Islet precursor cell (in vitro differentiated cells): ENCODE data around the gene FOXL1.

Experiments used
- DNase-seq: peaks from one replicate; pipeline ENCODE4 v3.0.0-alpha.2; 2018

The FOXL1 gene

DNA sequence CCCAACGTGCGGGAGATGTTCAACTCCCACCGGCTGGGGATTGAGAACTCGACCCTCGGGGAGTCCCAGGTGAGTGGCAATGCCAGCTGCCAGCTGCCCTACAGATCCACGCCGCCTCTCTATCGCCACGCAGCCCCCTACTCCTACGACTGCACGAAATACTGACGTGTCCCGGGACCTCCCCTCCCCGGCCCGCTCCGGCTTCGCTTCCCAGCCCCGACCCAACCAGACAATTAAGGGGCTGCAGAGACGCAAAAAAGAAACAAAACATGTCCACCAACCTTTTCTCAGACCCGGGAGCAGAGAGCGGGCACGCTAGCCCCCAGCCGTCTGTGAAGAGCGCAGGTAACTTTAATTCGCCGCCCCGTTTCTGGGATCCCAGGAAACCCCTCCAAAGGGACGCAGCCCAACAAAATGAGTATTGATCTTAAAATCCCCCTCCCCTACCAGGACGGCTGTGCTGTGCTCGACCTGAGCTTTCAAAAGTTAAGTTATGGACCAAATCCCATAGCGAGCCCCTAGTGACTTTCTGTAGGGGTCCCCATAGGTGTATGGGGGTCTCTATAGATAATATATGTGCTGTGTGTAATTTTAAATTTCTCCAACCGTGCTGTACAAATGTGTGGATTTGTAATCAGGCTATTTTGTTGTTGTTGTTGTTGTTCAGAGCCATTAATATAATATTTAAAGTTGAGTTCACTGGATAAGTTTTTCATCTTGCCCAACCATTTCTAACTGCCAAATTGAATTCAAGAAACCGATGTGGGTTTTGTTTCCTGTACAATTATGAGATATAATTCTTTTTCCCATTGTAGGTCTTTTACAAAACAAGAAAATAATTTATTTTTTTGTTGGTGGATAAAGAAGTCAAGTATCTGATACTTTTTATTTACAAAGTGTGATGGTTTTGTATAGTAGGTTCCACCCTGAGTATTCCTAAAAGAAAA lies 9.4 kb upstream of the FOXL1 start:
- DNase-seq: no peak

DNA sequence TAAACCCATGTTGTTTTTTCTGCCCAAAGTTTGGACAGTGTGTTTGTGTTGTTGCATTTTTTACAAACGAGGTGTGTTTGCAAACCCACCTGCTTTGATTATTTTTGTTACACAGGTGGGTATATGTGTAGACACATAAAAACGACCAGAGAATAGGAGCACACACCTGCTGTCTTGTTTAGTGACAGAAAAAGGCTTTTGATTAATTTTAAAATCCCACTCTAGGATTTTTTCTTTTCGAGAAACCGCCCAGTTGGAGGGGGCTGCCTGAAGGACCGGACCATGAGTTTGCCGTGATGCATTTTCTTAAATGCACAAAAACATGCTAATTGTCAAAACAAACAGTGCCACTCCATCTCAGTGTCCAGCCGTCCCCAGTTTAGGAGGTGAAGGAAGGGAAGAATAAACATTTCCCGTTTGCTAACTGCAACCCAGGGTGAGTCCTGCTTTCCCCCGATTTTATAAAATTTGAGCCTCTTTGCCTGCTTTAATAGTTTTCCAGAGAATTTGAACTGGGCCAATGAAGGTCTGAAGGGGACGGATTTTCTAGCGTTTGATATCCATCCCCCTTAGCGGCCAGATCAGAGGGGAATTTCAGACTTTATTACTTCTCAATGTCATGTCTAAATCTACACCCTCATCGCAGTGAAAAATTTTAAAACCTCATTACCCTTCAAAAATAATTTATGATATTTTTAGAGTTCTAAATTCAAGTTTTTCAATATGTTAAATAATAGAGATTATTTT lies 8.5 kb upstream of the FOXL1 start:
- DNase-seq: no peak

DNA sequence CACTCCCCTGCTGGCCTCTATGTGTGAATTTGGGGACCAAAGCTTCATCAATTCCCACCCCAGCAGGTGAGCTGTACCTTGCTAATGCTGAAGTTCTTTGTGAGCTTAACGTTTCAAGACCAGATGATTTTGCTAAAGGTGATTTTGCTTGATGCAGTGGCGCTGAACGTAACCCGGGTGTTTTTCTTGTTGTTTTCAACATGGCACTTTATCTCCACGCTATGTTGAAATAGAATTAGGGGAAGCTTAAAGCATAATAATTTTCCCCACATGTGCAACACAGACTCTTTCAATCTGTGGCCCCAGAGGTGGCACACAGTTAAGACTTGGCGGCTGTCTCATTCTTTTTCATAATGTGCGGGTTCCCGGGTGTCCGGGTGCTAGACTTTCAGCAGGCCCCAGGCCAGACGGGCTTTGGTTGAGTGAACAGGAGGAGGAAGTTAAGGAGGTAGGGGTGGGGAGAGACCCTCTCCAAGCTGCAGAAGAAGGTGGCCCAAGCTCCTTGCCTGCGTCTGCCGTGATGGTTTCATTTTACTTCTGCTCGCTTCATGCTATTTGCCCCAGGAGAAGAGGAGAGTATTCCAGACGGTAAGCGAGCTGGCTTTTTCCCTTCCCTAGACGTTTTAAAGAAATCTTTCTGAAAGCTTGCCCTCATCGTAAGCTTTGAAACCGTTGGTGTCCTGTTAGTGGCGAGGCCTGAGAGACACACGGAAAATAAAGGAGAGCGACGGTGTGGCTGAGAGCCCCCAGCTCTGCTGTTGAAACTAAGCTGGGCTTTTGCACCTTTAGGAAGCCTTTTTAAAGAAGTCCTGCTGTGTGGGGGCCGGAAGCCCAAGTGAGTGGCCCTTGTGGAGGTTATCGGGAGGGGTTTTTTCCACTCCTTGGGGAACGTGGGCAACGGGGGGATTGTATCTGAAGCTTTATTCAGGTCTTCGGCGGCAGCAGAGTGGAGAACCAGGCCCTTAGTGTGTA lies 7.5 kb upstream of the FOXL1 start:
- no peak for DNase-seq

DNA sequence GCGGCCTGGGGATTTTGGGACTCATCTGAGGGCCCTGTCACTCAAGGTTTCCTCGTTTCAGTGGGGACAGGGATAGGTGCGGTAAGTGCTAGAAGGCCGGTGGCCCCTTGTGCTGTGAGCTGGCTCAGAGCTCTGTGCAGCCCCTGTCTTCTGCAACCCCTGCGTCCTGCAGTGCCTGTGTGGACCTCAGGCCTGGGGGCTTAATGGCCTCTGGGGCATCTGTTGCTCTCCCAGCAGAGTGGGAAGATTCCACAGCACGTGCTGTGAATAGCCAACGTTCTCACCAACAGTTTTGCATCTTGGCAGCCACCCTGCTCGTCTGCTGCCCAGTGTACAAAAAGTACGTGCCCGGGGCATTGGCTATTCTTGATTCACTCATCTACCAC lies 6.8 kb upstream of the FOXL1 start:
- no peak for DNase-seq

DNA sequence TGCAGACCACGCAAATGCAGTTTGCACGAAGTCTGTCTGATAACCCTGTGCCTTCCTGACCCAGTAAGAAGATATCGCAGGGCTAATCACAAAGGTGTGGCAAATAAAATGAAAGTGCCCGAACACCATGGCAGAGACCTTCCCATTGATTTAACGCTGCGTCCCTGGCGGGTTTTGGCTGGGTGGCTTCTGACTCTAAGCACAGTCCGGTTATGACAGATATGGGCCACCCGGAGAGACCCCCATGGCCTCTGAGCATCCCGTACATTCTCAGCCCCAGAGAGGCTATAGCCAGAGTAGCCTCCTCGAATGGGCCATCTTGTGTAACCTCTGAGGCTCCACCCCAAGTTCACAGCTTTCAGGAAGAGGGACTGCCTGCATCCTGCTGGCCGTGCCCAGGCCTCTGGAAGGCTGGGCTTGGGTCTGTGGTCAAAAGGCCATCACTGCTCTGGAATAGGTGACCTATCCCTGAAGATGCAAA lies 6.3 kb upstream of the FOXL1 start:
- DNase-seq: no peak

DNA sequence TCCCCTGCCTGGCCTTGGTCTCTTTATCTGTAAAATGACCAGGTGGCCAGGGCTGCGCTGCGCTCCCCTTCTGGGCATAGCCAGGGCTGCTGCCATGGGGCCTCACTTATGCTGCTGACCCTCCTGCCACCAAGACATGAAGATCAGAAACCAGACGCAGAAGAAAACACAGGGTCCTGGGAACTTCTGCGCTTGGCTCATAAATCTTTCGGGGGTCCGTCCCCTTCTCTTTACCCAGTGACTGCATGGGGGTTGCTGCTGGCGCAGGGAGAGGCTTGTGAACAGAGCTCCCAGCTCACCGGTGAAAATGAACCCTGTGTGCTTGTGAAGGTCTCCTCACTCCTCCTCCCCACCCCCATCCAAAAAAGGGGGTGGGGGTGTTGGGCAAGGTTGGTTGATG lies 5.7 kb upstream of the FOXL1 start:
- DNase-seq: no peak

DNA sequence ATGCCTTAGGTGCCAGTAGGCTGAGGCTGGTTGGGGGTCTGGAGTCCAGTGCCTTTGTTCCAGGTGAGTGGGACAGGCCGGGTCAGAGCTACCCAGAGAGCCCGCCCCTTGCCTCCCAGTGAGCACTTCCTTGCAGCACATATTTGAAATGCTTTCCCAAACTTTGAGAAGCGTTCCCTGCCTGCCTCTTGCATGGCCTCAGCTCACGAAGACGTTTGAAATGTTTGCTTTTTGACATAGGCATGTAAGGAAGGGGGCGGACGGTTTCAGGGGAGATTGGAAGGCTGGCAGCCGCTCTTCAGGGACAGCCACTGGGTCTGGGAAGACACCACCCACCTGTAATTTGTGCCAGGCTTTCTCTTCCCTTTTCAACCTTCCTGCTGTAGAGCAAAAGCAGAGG lies 5.1 kb upstream of the FOXL1 start:
- peak; percentile 77 for DNase-seq

DNA sequence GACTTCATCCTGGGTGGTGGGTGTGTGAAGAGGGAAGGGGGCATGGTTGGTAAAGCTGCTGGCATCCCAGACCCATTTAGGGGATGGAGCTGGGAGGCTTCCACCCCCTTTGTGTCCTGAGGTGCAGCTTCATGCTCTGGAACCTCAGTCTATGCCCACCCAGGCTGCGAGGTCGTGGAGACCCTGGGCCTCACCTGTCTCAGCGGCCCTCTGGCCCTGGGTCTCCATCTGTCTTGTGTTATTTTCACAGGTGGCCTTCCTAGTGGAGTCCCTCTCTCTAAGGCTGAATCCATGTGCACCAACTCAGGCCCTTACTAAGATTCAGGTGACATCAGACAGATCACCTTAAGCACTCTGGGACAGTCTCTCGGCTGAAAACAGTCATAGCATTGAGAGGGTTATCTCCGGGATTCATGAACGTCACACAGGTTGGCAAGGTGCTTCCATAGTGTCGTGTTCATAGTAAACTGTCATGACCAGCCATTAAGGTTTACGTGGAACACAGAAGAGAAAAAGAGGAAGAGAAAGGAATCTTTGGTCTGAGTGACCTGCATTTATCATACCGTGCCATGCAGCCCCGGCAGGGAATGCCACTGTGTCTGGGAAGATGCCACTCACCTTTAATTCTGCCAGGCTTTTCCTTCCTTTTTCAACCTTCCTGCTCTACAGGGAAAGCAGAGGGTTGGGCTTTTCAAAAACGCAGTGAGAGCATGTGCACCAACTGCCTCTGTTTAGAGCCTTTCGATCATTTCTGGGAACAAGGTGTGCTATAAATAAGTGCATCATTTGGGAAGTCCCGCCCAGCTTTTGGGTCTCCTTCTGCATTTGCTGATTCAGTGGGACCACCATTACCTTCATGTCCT lies 4.5 kb upstream of the FOXL1 start:
- DNase-seq: no peak

DNA sequence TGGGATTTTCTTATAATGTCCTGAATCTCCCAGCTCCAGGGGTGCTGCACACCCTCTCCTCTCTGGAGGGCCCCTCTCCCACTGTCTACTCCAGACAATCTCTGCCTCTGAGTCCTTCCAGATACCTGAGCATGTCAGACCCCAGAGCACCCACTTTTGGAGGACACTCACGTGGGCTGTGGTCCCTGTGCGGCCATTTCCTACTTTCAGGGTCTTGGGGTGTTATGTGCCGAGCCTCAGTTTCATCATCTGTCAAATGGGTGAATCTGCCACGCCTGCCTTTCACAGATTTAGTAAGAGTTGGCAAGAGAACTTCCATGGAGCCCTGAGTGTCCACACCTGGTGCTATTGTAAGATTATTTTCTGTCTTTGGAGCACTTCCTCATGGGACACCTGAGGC lies 3.7 kb upstream of the FOXL1 start:
- no peak for DNase-seq

DNA sequence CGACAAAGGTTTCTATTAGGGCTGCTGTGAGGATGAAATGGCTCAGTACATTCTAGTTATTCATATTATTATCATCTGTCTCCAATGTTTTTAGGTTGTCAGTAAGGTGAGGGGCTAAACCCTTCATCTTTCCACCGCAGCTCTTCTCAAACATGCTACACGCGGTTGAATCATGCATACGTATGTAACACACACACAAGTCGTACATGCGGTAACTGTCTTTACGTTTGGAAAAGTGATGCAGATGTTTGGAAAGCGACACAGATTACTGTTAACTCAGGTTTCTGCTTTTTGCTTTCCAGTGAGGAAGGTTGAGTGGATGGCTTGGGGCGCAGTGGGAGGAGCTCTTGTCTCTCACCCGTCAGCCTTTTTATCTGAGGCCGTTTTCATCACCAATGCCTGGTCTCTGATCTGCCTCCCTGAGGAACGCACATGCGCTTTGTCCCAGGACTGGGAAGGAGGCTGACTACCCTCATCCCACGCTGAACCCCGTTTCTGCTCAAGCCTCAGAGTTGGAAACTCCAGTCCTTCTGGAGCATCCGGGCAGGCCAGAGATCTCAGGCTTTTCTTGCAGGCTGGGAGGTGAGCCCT lies 3.2 kb upstream of the FOXL1 start:
- DNase-seq: no peak

DNA sequence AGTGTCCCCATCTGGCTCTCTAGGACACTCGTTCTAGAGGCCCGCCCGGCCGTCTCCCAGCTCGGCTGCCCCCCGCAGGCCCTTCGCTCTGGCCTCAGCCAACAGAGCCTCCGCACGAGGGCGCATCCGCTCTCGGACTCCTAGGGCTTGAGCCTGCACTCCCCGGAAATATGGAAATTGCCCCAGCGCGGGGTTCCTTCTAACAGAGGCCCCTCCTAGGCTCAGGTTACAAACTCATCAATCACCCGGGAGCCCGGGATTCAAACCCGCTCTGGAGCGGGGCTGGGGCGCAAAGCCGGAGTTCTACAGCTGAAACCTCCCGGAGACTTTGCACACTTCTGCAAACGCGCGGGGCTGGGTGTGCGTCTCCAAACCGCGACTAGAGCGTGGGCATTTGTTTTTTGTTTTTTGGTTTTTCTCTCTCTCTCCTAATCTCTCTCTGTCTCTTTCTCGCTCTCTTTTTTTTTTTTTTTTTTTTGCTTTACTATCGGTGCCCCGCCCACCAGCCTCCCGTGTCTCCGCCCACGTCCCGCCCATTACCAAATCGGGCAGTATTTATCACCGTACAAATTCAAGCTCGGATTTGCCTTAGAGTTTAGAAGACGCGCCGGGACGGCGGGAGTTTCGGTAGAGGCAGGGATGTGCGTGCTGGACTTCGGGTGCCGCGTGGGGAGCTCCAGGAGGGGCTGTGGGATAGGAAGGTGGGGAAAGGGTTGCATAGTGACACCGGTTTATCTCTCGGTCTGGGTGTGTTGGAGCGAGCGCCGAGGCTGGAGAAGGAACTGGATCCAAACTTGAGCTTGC lies 2.4 kb upstream of the FOXL1 start:
- peak; percentile 97 for DNase-seq

DNA sequence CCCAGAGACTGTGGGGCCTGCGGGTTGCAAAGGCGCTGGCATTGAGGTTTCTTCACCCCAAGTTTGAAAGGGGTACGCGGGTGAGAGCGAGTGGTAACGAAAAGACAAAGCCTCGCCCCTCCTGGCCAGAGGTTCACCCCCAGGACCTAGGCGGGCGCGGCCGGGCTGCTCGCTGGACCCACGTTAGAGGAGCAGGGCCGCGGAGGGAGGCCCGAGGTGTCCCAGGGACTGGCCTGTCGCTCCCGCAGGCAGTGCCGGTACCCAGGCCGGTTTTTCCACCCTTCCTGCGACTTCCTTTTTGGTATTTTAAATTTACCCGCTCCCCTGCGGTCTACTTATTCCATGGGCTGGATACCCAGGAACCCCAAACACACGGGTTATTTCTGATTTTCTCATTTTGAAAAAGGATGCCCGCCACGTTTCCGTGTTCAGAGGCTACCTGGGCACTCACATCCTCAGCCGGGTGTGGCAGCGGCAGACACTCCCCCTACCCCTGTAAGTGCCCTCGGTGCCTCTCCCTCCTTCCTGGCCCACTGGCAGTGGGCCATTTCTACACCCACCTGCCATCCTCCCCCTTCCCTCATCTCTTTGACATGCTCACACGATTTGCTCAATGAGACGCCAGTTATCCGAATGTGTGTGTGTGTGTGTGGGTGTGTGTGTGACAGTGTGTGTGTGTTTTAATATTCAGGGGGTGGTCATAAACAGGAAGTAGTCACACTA lies 1.6 kb upstream of the FOXL1 start:
- no peak for DNase-seq

DNA sequence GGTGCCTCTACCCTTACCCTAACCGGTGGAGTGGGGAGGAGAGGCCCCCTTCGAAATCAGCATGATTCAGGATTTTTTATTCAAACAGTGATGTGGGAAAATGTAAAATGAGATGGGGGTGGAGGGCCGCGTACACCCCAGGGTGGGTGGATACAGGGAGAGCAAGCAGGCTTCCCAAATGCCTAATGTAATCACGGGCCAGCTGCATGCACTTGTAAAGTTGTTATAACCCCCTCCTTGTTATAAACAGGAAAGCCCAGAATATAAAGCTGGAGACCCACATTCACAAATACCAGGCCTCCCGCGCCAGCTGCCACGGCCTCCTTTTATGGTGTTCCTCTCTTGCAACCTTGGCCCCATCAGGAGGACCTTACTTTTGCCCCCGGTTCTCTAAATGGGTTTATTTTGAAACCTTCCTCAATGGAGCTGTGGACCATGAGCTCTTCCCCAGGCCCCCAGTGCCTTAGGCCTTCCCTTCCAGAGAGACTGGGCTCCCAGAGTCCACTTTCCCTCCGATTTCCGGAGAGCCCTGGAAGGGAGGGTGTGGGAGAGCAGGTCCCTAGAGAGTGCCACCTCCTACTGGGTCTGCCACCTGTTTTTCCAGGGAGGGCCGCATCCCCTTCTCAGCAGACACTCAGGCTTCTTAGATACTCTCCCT lies 906 bp upstream of the FOXL1 start:
- no peak for DNase-seq

DNA sequence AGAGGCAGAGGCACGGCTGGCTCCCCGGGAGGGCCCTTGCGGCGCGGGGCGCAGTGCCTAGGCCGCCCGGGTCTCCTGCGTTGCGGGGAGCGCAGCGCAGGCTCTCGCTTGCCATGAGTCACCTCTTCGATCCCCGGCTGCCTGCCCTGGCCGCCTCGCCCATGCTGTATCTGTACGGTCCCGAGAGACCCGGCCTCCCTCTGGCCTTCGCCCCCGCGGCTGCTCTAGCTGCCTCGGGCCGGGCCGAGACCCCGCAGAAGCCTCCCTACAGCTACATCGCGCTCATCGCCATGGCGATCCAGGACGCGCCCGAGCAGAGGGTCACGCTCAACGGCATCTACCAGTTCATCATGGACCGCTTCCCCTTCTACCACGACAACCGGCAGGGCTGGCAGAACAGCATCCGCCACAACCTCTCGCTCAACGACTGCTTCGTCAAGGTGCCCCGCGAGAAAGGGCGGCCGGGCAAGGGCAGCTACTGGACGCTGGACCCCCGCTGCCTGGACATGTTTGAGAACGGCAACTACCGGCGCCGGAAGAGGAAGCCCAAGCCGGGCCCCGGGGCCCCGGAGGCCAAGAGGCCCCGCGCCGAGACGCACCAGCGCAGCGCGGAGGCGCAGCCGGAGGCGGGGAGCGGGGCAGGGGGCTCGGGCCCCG lies 390 bp downstream of the FOXL1 start:
- DNase-seq: peak; percentile 84

DNA sequence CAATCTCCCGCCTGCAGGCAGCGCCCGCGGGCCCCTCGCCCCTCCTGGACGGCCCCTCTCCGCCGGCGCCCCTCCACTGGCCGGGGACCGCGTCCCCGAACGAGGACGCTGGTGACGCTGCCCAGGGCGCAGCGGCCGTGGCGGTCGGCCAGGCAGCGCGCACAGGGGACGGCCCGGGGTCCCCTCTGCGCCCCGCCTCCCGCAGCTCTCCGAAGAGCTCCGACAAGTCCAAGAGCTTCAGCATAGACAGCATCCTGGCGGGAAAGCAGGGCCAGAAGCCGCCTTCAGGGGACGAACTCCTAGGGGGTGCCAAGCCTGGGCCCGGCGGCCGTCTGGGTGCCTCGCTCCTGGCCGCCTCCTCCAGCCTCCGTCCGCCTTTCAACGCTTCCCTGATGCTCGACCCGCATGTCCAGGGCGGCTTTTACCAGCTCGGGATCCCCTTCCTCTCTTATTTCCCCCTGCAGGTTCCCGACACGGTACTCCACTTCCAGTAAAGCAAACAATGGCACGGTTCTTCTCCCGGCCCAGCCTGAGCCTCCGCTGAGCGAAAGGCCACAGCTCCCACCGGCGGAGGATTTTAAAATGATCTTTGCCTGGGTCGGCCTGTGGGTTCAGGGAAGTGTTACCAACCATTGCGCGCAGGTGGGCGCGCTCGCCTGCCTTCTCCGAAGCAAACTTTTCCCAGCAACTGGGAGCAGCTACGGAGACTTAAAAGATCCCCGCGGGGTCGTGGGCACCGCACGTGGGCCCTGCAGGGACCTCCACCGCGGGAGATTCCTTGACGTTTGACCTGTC lies 1.1 kb downstream of the FOXL1 start:
- DNase-seq: no peak

DNA sequence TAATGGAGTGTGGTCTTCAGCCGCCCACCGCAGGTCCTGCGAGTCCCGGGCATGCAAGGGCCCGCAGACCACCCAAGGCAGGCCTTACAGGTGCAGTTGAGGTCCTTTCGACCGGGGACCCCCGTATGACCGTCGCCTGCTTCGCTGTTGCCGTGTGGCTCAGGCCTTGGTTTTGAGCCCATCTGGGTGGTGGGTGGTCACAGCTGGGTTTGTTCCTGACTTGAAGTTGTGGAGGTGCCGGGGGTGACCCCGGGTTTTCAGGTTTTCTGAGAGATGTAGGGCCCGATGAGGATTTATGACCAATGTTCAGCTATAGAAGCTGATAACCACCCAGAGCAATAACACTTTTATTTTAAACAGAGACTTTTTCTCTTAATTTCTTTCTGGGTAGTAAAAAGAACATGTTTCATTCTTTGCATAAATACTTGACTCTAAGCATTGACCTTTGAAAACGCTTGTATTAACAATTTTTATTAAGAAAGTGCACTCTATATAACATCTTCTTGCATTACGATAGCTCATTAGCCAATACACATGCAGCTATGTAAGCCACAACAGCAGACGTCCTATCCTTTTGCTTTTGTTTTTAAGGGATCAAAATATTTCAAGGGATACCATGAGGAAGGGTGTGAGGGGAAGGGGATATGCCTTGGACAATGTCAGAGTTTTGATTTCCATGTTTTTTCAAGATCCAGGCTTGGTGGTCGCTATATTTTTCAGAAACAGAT lies 1.9 kb downstream of the FOXL1 start:
- no peak for DNase-seq

DNA sequence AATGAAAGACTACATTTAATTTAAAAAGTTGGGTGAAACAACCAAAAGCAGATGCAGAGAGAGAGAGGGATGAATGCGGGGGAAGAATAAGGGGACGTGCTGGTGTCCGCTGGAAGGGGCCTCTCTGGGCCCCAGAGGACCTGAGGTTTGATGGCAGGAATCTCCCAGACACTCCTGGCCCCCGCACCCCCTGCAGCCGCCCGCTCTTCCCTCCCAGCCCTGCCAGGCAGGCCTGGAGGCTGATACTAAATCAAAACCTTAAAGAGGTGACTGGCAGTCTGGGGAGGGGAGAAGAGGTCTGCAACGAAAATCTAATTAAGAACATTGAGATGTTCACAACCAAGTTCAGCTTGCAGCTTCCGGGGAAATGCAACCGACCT lies 2.4 kb downstream of the FOXL1 start:
- DNase-seq: no peak
